SK-N-SH (cell line): Measurements from ENCODE around the gene C17orf113. TPM values are rescaled to one million over a fixed set of nuclear protein-coding genes. Genes with fewer than 3 reads are reported as not detected.

Experiments
- CTCF ChIA-PET: fragments of 300-600, 350-600 bp; formaldehyde crosslinking; extraction: SDS; loops from one replicate; lab custom pipeline; 2021; lab: Yijun Ruan, JAX
- POLR2A ChIA-PET: fragments of 350-600 bp; sonication (Branson Sonifier 250); formaldehyde crosslinking; extraction: SDS; loops from one replicate; lab custom pipeline; 2020; ENCODE audit warnings: antibody characterized with exemption, inconsistent platforms; lab: Yijun Ruan, JAX
- DNase-seq: peaks from one replicate; pipeline ENCODE4 v3.0.0; 2012
- H2AFZ ChIP-seq: fragments of 200-600 bp; sonication (generic); 2 replicates; pipeline ENCODE4 v1.8.1; 2016; ENCODE audit warnings: antibody characterized with exemption, mild to moderate bottlenecking, low read depth
- H3F3A ChIP-seq: fragments of 200-600 bp; sonication (generic); replicated peaks from 2 replicates; pipeline ENCODE3; 2016; ENCODE audit warnings: antibody characterized with exemption, mild to moderate bottlenecking; ENCODE audit not compliant: insufficient read depth
- H3K27ac ChIP-seq, 2 experiments: fragments of 200-500 bp in 1 of 2; fragments of 200-600 bp in 1 of 2; sonication (Bioruptor generic) in 1 of 2; sonication (generic), shearing (Covaris generic) in 1 of 2; 2 replicates each; pipeline versions ENCODE4 v1.5.1 to v1.6.1; 2014 to 2016; ENCODE audit warnings: low read depth in 2 of 2, inconsistent platforms in 1 of 2, low read length in 1 of 2, mild to moderate bottlenecking in 1 of 2, mixed read lengths in 1 of 2
- H3K27me3 ChIP-seq: fragments of 200-600 bp; sonication (generic), shearing (Covaris generic); 2 replicates; pipeline ENCODE4 v1.6.1; 2016; ENCODE audit warnings: mixed run types; ENCODE audit not compliant: insufficient read depth
- H3K36me3 ChIP-seq, 2 experiments: fragments of 200-500 bp in 1 of 2; fragments of 200-600 bp in 1 of 2; sonication (Bioruptor generic) in 1 of 2; sonication (generic) in 1 of 2; replicated peaks in 1 of 2; 2 replicates each; pipeline versions ENCODE3 to v1.5.1; 2014 to 2016; ENCODE audit warnings: low read length in 1 of 2, mild to moderate bottlenecking in 1 of 2; ENCODE audit not compliant: insufficient read depth in 2 of 2, control insufficient read depth in 1 of 2
- H3K4me1 ChIP-seq, 2 experiments: fragments of 200-500 bp in 1 of 2; fragments of 200-600 bp in 1 of 2; sonication (Bioruptor generic) in 1 of 2; sonication (generic), shearing (Covaris generic) in 1 of 2; 2 replicates each; pipeline versions ENCODE4 v1.5.1 to v1.6.1; 2014 to 2016; ENCODE audit warnings: low read depth in 1 of 2, low read length in 1 of 2, mixed run types in 1 of 2; ENCODE audit not compliant: insufficient read depth in 2 of 2, control insufficient read depth in 1 of 2
- H3K4me2 ChIP-seq: fragments of 200-600 bp; sonication (generic), shearing (Covaris generic); 2 replicates; pipeline ENCODE4 v1.6.1; 2017; ENCODE audit warnings: mixed run types
- H3K4me3 ChIP-seq, 2 experiments: fragments of 200-500 bp in 1 of 2; fragments of 200-600 bp in 1 of 2; sonication (Bioruptor generic) in 1 of 2; sonication (generic), shearing (Covaris generic) in 1 of 2; 2 replicates each; pipeline versions ENCODE4 v1.5.1 to v1.8.1; 2014 to 2016; ENCODE audit warnings: low read depth in 2 of 2, inconsistent platforms in 1 of 2, low read length in 1 of 2, mild to moderate bottlenecking in 1 of 2, mixed read lengths in 1 of 2, moderate library complexity in 1 of 2
- H3K79me2 ChIP-seq: fragments of 200-600 bp; sonication (generic); 2 replicates; pipeline ENCODE4 v1.8.1; 2017; ENCODE audit warnings: mild to moderate bottlenecking; ENCODE audit not compliant: insufficient read depth
- H3K9ac ChIP-seq: fragments of 200-600 bp; sonication (generic); 2 replicates; pipeline ENCODE4 v1.6.1; 2017; ENCODE audit warnings: mixed run types
- H3K9me2 ChIP-seq: fragments of 200-600 bp; sonication (generic); 2 replicates; pipeline ENCODE4 v1.6.1; 2017; ENCODE audit warnings: mixed run types
- H3K9me3 ChIP-seq: fragments of 200-600 bp; sonication (generic); 2 replicates; pipeline ENCODE4 v1.6.1; 2017; ENCODE audit warnings: mixed run types, mild to moderate bottlenecking, moderate library complexity
- H4K20me1 ChIP-seq: fragments of 200-600 bp; sonication (generic); 2 replicates; pipeline ENCODE4 v1.6.1; 2017; ENCODE audit warnings: mild to moderate bottlenecking, mixed run types; ENCODE audit not compliant: insufficient read depth
- CHD2 ChIP-seq: fragments of 150-350 bp; IDR thresholded peaks from 2 replicates; pipeline ENCODE4 v1.6.1; 2018; ENCODE audit warnings: low read length; ENCODE audit not compliant: partially characterized antibody
- ELF1 ChIP-seq: IDR thresholded peaks from 2 replicates; pipeline ENCODE4 v1.4.0; 2012
- EP300 ChIP-seq, 2 experiments: IDR thresholded peaks; 2 replicates each; pipeline versions ENCODE4 v1.4.0 to v1.6.1; 2012; ENCODE audit warnings: borderline replicate concordance in 1 of 2, low read depth in 1 of 2, low read length in 1 of 2
- FOXJ3 ChIP-seq: sonication (generic); formaldehyde crosslinking; IDR thresholded peaks from 2 replicates; pipeline ENCODE4 v1.5.1; 2020; ENCODE audit warnings: mild to moderate bottlenecking, missing genetic modification reagents
- FOXM1 ChIP-seq: IDR thresholded peaks from 2 replicates; pipeline ENCODE4 v1.4.0; 2012; ENCODE audit warnings: low read depth, mild to moderate bottlenecking
- GATA2 ChIP-seq: sonication (generic); formaldehyde crosslinking; IDR thresholded peaks from 2 replicates; pipeline ENCODE4 v1.5.0; 2020; ENCODE audit warnings: mild to moderate bottlenecking, missing genetic modification reagents
- MEF2A ChIP-seq: IDR thresholded peaks from 2 replicates; pipeline ENCODE4 v1.4.0; 2012; ENCODE audit warnings: low read depth, borderline replicate concordance
- NFIC ChIP-seq: IDR thresholded peaks from 2 replicates; pipeline ENCODE4 v1.4.0; 2012; ENCODE audit warnings: borderline replicate concordance
- POLR2AphosphoS5 ChIP-seq: IDR thresholded peaks from 2 replicates; pipeline ENCODE4 v1.6.1; 2012; ENCODE audit warnings: low read depth, low read length
- RCOR1 ChIP-seq: fragments of 150-350 bp; IDR thresholded peaks from 2 replicates; pipeline ENCODE4 v1.6.1; 2017; ENCODE audit warnings: antibody characterized with exemption, low read length
- RXRA ChIP-seq: IDR thresholded peaks from 2 replicates; pipeline ENCODE4 v1.4.0; 2012; ENCODE audit warnings: low read depth, mild to moderate bottlenecking, borderline replicate concordance
- SMC3 ChIP-seq: IDR thresholded peaks from 2 replicates; pipeline ENCODE4 v1.6.1; 2012; ENCODE audit warnings: low read depth, low read length, improper control_type of control experiment
- TAF1 ChIP-seq: IDR thresholded peaks from 2 replicates; pipeline ENCODE4 v1.6.1; 2012; ENCODE audit warnings: low read depth, mild to moderate bottlenecking, low read length, moderate library complexity, borderline replicate concordance
- WGBS: methylation state at CpG from one replicate; pipeline ENCODE4 v1.1.6; 2017; ENCODE audit warnings: low lambda C conversion rate; 5-methylcytosine and 5-hydroxymethylcytosine counted together
- polyA plus RNA-seq, 3 experiments: library from polyadenylated mRNA; depleted of rRNA; stranded (reverse); fragments of >200 nt; gene quantifications; 2 replicates each; pipeline ENCODE4 v1.2.3, GENCODE V29; 2012
- TF ChIP-seq, protein P1 (sequence below): fragments of 200-600 bp; sonication (generic); IDR thresholded peaks from 2 replicates; pipeline ENCODE4 v1.6.1; 2017; ENCODE audit warnings: antibody characterized with exemption, mild to moderate bottlenecking, moderate library complexity
- TF ChIP-seq, protein P2 (sequence below): IDR thresholded peaks from 2 replicates; pipeline ENCODE4 v1.4.0; 2012; ENCODE audit warnings: low read depth, borderline replicate concordance
- TF ChIP-seq, protein P3 (sequence below): fragments of 150-350 bp; IDR thresholded peaks from 2 replicates; pipeline ENCODE4 v1.6.1; 2017; ENCODE audit warnings: antibody characterized with exemption, low read length, low read depth, borderline replicate concordance
- TF ChIP-seq, protein P4 (sequence below): IDR thresholded peaks from 2 replicates; pipeline ENCODE4 v1.4.0; 2012; ENCODE audit warnings: low read depth, borderline replicate concordance

Gene C17orf113
- polyA plus RNA-seq, 1 of the 3 experiments (the other 2 are of a cell fraction): 0.44 TPM

DNA sequence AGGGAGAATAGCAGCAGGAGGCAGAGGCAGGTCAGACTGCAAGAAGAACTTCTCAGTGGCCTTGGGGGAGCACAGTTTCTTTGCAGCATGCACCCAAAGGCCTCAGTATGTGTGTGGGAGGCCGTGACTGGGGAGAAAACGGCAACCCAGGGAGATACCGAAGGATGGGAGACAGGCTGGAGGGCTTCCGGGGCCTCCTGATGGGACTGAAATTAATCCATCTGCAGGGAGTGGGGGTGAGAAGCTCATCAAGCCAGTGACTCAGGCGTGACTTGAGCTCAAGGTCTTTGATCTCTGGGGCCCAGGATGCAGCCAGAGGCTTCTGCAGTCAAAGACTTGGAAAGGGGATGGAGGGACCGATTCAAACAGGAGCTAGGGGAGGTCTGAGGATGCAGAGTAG is 5.1 kb upstream of the C17orf113 start:
- Histone ChIP-seq H3F3A (no peaks in the 10 kb centered on the region), H3K9me3 (no peaks in the 10 kb centered on the region), H3K4me2 (no peak overlapping the region), H3K79me2 (no peaks in the 10 kb centered on the region), H3K4me1 (peaks cover 0 to 4% of the 10 kb centered on the region in 2 experiments; a peak in 1 of 4 replicates), H2AFZ (no peak overlapping the region), H3K27me3 (peaks cover 15% of the 10 kb centered on the region), H4K20me1 (no peaks in the 10 kb centered on the region), H3K36me3 (no peaks in the 10 kb centered on the region), H3K27ac (no peak overlapping the region), H3K9ac (no peak overlapping the region), H3K4me3 (no peak overlapping the region), H3K9me2 (no peaks in the 10 kb centered on the region)
- no peak for DNase-seq
- CTCF ChIA-PET: interaction anchor here (0.6 to 4.1 kb wide), 4 partner anchors 9 to 97 kb away, joined by 3 to 26 read pairs (median 6); no protein-coding TSS in a partner anchor
- TF ChIP-seq, protein P1, sequence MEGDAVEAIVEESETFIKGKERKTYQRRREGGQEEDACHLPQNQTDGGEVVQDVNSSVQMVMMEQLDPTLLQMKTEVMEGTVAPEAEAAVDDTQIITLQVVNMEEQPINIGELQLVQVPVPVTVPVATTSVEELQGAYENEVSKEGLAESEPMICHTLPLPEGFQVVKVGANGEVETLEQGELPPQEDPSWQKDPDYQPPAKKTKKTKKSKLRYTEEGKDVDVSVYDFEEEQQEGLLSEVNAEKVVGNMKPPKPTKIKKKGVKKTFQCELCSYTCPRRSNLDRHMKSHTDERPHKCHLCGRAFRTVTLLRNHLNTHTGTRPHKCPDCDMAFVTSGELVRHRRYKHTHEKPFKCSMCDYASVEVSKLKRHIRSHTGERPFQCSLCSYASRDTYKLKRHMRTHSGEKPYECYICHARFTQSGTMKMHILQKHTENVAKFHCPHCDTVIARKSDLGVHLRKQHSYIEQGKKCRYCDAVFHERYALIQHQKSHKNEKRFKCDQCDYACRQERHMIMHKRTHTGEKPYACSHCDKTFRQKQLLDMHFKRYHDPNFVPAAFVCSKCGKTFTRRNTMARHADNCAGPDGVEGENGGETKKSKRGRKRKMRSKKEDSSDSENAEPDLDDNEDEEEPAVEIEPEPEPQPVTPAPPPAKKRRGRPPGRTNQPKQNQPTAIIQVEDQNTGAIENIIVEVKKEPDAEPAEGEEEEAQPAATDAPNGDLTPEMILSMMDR: no peak
- no peak for TF ChIP-seq POLR2AphosphoS5
- TF ChIP-seq, protein P2, sequence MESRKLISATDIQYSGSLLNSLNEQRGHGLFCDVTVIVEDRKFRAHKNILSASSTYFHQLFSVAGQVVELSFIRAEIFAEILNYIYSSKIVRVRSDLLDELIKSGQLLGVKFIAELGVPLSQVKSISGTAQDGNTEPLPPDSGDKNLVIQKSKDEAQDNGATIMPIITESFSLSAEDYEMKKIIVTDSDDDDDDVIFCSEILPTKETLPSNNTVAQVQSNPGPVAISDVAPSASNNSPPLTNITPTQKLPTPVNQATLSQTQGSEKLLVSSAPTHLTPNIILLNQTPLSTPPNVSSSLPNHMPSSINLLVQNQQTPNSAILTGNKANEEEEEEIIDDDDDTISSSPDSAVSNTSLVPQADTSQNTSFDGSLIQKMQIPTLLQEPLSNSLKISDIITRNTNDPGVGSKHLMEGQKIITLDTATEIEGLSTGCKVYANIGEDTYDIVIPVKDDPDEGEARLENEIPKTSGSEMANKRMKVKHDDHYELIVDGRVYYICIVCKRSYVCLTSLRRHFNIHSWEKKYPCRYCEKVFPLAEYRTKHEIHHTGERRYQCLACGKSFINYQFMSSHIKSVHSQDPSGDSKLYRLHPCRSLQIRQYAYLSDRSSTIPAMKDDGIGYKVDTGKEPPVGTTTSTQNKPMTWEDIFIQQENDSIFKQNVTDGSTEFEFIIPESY: no peak
- TF ChIP-seq FOXM1: no peak
- no peak for TF ChIP-seq EP300 (IDR thresholded peaks at IDR 0.05; ENCODE audit: borderline replicate concordance in 1 of 2, low read depth in 1 of 2, low read length in 1 of 2)
- no peak for TF ChIP-seq SMC3
- TF ChIP-seq, protein P3, sequence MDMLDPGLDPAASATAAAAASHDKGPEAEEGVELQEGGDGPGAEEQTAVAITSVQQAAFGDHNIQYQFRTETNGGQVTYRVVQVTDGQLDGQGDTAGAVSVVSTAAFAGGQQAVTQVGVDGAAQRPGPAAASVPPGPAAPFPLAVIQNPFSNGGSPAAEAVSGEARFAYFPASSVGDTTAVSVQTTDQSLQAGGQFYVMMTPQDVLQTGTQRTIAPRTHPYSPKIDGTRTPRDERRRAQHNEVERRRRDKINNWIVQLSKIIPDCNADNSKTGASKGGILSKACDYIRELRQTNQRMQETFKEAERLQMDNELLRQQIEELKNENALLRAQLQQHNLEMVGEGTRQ: no peak
- POLR2A ChIA-PET: interaction anchor here (0.6 kb wide), 1 partner anchor 11 kb away, joined by 4 read pairs; no protein-coding TSS in a partner anchor
- WGBS: 61% methylated on average over 6 of the region's 6 CpGs

DNA sequence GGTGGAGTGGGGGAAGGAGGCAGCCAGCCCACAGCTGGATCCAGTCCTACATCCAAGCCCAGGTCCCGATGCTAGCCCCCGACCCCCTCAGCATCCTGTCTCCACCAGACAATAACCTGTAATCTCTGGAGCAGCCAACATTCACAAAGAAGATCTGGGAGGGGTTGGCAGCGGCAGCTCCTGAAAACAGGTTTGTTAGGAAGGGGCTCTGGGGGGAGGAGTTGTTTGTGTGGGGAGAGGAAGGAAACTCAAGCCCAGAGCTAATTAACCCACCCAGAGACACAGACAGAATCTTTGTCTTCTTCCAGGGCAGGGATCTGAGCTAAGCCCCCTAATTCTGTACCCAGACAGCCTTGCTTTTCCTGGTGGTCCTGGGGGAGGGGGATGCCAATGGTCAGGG is 4.6 kb upstream of the C17orf113 start:
- POLR2A ChIA-PET: interaction anchor here (0.6 kb wide), 1 partner anchor 10 kb away, joined by 4 read pairs; no protein-coding TSS in a partner anchor
- Histone ChIP-seq H3K9me2 (no peaks in the 10 kb centered on the region), H3K36me3 (no peaks in the 10 kb centered on the region), H4K20me1 (no peaks in the 10 kb centered on the region), H2AFZ (no peak overlapping the region), H3K79me2 (no peaks in the 10 kb centered on the region), H3K27me3 (peaks cover 15% of the 10 kb centered on the region), H3F3A (no peaks in the 10 kb centered on the region), H3K9me3 (no peaks in the 10 kb centered on the region), H3K9ac (no peak overlapping the region), H3K27ac (no peak overlapping the region), H3K4me2 (no peak overlapping the region), H3K4me3 (no peak overlapping the region), H3K4me1 (peaks cover 0 to 4% of the 10 kb centered on the region in 2 experiments; a peak in 1 of 4 replicates)
- DNase-seq: no peak
- 56% methylated on average over 3 of the region's 3 CpGs for WGBS
- CTCF ChIA-PET: interaction anchor here (0.5 to 4.1 kb wide), 6 partner anchors 10 to 97 kb away, joined by 3 to 26 read pairs (median 4); partner anchors contain the start of gene NKIRAS2
- TF ChIP-seq NFIC (no peak), FOXJ3 (CRISPR knock-in tag) (no peak), CHD2 (no peak), RCOR1 (no peak), RXRA (no peak), GATA2 (CRISPR knock-in tag) (no peak), MEF2A (no peak), TAF1 (no peak), POLR2AphosphoS5 (no peak), ELF1 (no peak)
- TF ChIP-seq, protein P4, sequence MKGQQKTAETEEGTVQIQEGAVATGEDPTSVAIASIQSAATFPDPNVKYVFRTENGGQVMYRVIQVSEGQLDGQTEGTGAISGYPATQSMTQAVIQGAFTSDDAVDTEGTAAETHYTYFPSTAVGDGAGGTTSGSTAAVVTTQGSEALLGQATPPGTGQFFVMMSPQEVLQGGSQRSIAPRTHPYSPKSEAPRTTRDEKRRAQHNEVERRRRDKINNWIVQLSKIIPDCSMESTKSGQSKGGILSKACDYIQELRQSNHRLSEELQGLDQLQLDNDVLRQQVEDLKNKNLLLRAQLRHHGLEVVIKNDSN: no peak
- TF ChIP-seq, protein P1: no peak
